Left lung (tissue), 10 donors: ENCODE measurements around the gene ASXL1. TPM values are rescaled to one million over a fixed set of nuclear protein-coding genes. Genes with fewer than 3 reads are reported as not detected.

ENCODE experiments used
- ATAC-seq: fragments of 200-7000 bp; cut with Tn5 transposase; one replicate; pipeline ENCODE4 v1.9.1; 2020; ENCODE audit warnings: moderate library complexity
- DNase-seq, 4 donors: peaks; one replicate each; pipeline ENCODE4 v3.0.0-alpha.2; 2013 to 2020
- H3K27ac ChIP-seq, 2 donors: fragments of 200-600 bp; sonication (generic) in 1 of 2; one replicate each; pipeline versions ENCODE4 v1.5.0 to v1.8.0; 2020 to 2021
- H3K27me3 ChIP-seq, 2 donors: fragments of 200-600 bp; sonication (generic) in 1 of 2; one replicate each; pipeline versions ENCODE4 v1.5.0 to v1.8.0; 2020 to 2021
- H3K36me3 ChIP-seq, 2 donors: fragments of 200-600 bp; sonication (generic) in 1 of 2; one replicate each; pipeline versions ENCODE4 v1.5.0 to v1.8.0; 2020 to 2021
- H3K4me1 ChIP-seq, 2 donors: fragments of 200-600 bp; one replicate each; pipeline ENCODE4 v1.8.0; 2021
- H3K4me3 ChIP-seq, 2 donors: fragments of 200-600 bp; sonication (generic) in 1 of 2; one replicate each; pipeline versions ENCODE4 v1.5.0 to v1.8.0; 2020 to 2021; ENCODE audit warnings: mild to moderate bottlenecking in 1 of 2
- H3K9me3 ChIP-seq, 2 donors: fragments of 200-600 bp; sonication (generic) in 1 of 2; one replicate each; pipeline versions ENCODE4 v1.5.0 to v1.8.0; 2020 to 2021
- CTCF ChIP-seq, 2 donors: fragments of 200-600 bp; sonication (generic) in 1 of 2; IDR thresholded peaks; one replicate each; pipeline versions ENCODE4 v1.5.0 to v1.8.0; 2021; ENCODE audit warnings: antibody characterized with exemption in 2 of 2
- intact Hi-C, 2 donors: fragments of 100-400 bp; cut with DNase I; formaldehyde crosslinking; loops; one replicate each; pipeline versions ENCODE4 v1.11.2 to v1.14.2; 2022
- polyA plus RNA-seq, 6 donors: library from polyadenylated mRNA; unstranded; fragments of 120-200 nt; gene quantifications; one replicate each; pipeline ENCODE4 v1.2.1, GENCODE V29; 2013; ENCODE audit not compliant: insufficient read length in 6 of 6
- total RNA-seq, 2 donors: library from RNA; stranded (reverse); fragmentation: NEBNext Ultra II Directional; extraction: Animal tissue kit (Norgen Biotek cat#: 25700); gene quantifications; one replicate each; pipeline ENCODE4 v1.2.1, GENCODE V29; 2021
- donor health status: DM: no; HTN: yes; CAD: no.
- donor health status: DM: no; HTN: no; CAD: no.

Gene ASXL1
- total and polyA plus RNA-seq, 8 donors, result 51.1 to 90.0 (median 81.1) TPM

GRCh38 chr20:32467506-32468312 is 109.6 kb downstream of the ASXL1 start:
- intact Hi-C loops, result no loop called here
- H3K4me1 ChIP-seq, result peaks cover 0 to 80% of the 10 kb centered on the region in 2 donors
- peak overlapping the region; percentile 44 to 72 for H3K27ac ChIP-seq
- peak in 1 of 4 donors; percentile 67 for DNase-seq
- no peaks in the 10 kb centered on the region for H3K27me3 ChIP-seq
- TF ChIP-seq CTCF (IDR thresholded peaks at IDR 0.05), result no peak
- H3K36me3 ChIP-seq, result peaks cover 0 to 15% of the 10 kb centered on the region in 2 donors
- H3K4me3 ChIP-seq, result no peak overlapping the region
- ATAC-seq, result no peak
- no peaks in the 10 kb centered on the region for H3K9me3 ChIP-seq

- H3K27ac ChIP-seq, result peak overlapping the region in 1 of 2 donors; percentile 72
- H3K27me3 ChIP-seq, result no peaks in the 10 kb centered on the region
- no peak overlapping the region for H3K4me3 ChIP-seq
- no peak for TF ChIP-seq CTCF (IDR thresholded peaks at IDR 0.05)
- H3K36me3 ChIP-seq, result peaks cover 0 to 15% of the 10 kb centered on the region in 2 donors
- intact Hi-C loops, result no loop called here
- no peak for ATAC-seq
- peak in 1 of 4 donors; percentile 39 for DNase-seq
- no peaks in the 10 kb centered on the region for H3K9me3 ChIP-seq
- peaks cover 2 to 80% of the 10 kb centered on the region in 2 donors for H3K4me1 ChIP-seq
Measured at GRCh38 chr20:32468313-32468640, 110.1 kb downstream of the ASXL1 start.

- intact Hi-C loops, result no loop called here
- H3K4me1 ChIP-seq, result peaks cover 8 to 80% of the 10 kb centered on the region in 2 donors
- DNase-seq, result peak in 1 of 4 donors; percentile 23
- H3K27me3 ChIP-seq, result no peaks in the 10 kb centered on the region
- peaks cover 0 to 16% of the 10 kb centered on the region in 2 donors for H3K36me3 ChIP-seq
- H3K27ac ChIP-seq, result peak overlapping the region in 1 of 2 donors; percentile 72
- ATAC-seq, result no peak
- H3K9me3 ChIP-seq, result no peaks in the 10 kb centered on the region
- no peak overlapping the region for H3K4me3 ChIP-seq
- TF ChIP-seq CTCF (IDR thresholded peaks at IDR 0.05), result no peak
Measured at GRCh38 chr20:32468860-32469259, 110.7 kb downstream of the ASXL1 start.

- TF ChIP-seq CTCF (IDR thresholded peaks at IDR 0.05), result peak; percentile 24 to 66
- Histone ChIP-seq H3K9me3 (no peaks in the 10 kb centered on the region), H3K4me3 (no peak overlapping the region), H3K27me3 (no peaks in the 10 kb centered on the region), H3K36me3 (peaks cover 0 to 21% of the 10 kb centered on the region in 2 donors), H3K4me1 (peaks cover 21 to 82% of the 10 kb centered on the region in 2 donors), H3K27ac (peak overlapping the region; percentile 59 to 72)
- ATAC-seq, result peak; percentile 6
- intact Hi-C loops, result no loop called here
- DNase-seq, result peak in 2 of 4 donors; percentile 62 to 90
Measured at GRCh38 chr20:32470025-32470861, 112.1 kb downstream of the ASXL1 start.

GRCh38 chr20:32470940-32471339 is 112.8 kb downstream of the ASXL1 start:
- no peaks in the 10 kb centered on the region for H3K9me3 ChIP-seq
- no peaks in the 10 kb centered on the region for H3K27me3 ChIP-seq
- H3K4me1 ChIP-seq, result peaks cover 25 to 82% of the 10 kb centered on the region in 2 donors
- peak overlapping the region; percentile 59 to 72 for H3K27ac ChIP-seq
- H3K4me3 ChIP-seq, result no peak overlapping the region
- H3K36me3 ChIP-seq, result peaks cover 0 to 21% of the 10 kb centered on the region in 2 donors
- ATAC-seq (no peak), DNase-seq (peak in 1 of 4 donors; percentile 28)
- no peak for TF ChIP-seq CTCF (IDR thresholded peaks at IDR 0.05)
- intact Hi-C loops, result no loop called here
